IMR-90 (cell line): ENCODE results near the gene SKP2. TPM values are rescaled to one million over a fixed set of nuclear protein-coding genes. Genes with fewer than 3 reads are reported as not detected.

Source experiments
- ATAC-seq: fragments of 200-7000 bp; cut with Tn5 transposase; 2 replicates; pipeline ENCODE4 v1.9.1; 2020; ENCODE audit warnings: low read depth, mild to moderate bottlenecking, moderate library complexity
- BruUV-seq: library from RNA; stranded (reverse); fragments of 400-500 nt; replicated peaks from 2 replicates; lab custom pipeline; 2021; lab: Mats Ljungman, UMichigan
- CTCF ChIA-PET: fragments of 300-600 bp; formaldehyde crosslinking; extraction: SDS; loops from one replicate; lab custom pipeline; 2021; ENCODE audit warnings: antibody characterized with exemption; lab: Yijun Ruan, JAX
- POLR2A ChIA-PET: fragments of 300-600 bp; sonication (Branson Sonifier 250); formaldehyde crosslinking; loops from one replicate; lab custom pipeline; 2022; ENCODE audit warnings: antibody characterized with exemption; ENCODE audit not compliant: unreplicated experiment; lab: Charles Lee
- DNase-seq: peaks from one replicate; pipeline ENCODE4 v3.0.0; 2013
- H2AFZ ChIP-seq: replicated peaks from 2 replicates; pipeline ENCODE3; 2013; ENCODE audit warnings: low read length, mild to moderate bottlenecking; ENCODE audit not compliant: poor library complexity
- H2AK5ac ChIP-seq: 2 replicates; pipeline ENCODE4 v1.6.1; 2013; ENCODE audit warnings: low read depth, low read length, inconsistent platforms
- H2AK9ac ChIP-seq: replicated peaks from 2 replicates; pipeline ENCODE3; 2013; ENCODE audit warnings: mild to moderate bottlenecking, low read depth, low read length, moderate library complexity; ENCODE audit not compliant: poor library complexity
- H2BK120ac ChIP-seq: 2 replicates; pipeline ENCODE4 v1.6.1; 2013; ENCODE audit warnings: low read depth, low read length, inconsistent platforms
- H2BK15ac ChIP-seq: 3 replicates; pipeline ENCODE4 v1.6.1; 2013; ENCODE audit warnings: low read depth, low read length, inconsistent platforms
- H2BK20ac ChIP-seq: 2 replicates; pipeline ENCODE4 v1.6.1; 2013; ENCODE audit warnings: low read depth, mild to moderate bottlenecking, inconsistent platforms, low read length, moderate library complexity
- H2BK5ac ChIP-seq: 2 replicates; pipeline ENCODE4 v1.6.1; 2013; ENCODE audit warnings: mild to moderate bottlenecking, low read depth, low read length, inconsistent platforms; ENCODE audit not compliant: poor library complexity, severe bottlenecking
- H3K14ac ChIP-seq: replicated peaks from 2 replicates; pipeline ENCODE4 v1.6.1; 2013; ENCODE audit warnings: low read depth, low read length, inconsistent platforms
- H3K18ac ChIP-seq: 2 replicates; pipeline ENCODE4 v1.6.1; 2013; ENCODE audit warnings: low read depth, low read length, control low read depth
- H3K23ac ChIP-seq: 2 replicates; pipeline ENCODE4 v1.6.1; 2013; ENCODE audit warnings: low read depth, low read length, inconsistent platforms
- H3K27ac ChIP-seq: 2 replicates; pipeline ENCODE4 v1.5.1; 2013; ENCODE audit warnings: mild to moderate bottlenecking, control low read depth, low read length; ENCODE audit not compliant: insufficient read depth
- H3K27me3 ChIP-seq: 2 replicates; pipeline ENCODE4 v1.6.1; 2013; ENCODE audit warnings: low read length; ENCODE audit not compliant: control insufficient read depth, insufficient read depth
- H3K36me3 ChIP-seq: 2 replicates; pipeline ENCODE4 v1.6.1; 2013; ENCODE audit warnings: low read length, mixed read lengths; ENCODE audit not compliant: control insufficient read depth, insufficient read depth
- H3K4ac ChIP-seq: 2 replicates; pipeline ENCODE4 v1.6.1; 2013; ENCODE audit warnings: low read depth, low read length, inconsistent platforms
- H3K4me1 ChIP-seq: 2 replicates; pipeline ENCODE4 v1.6.1; 2013; ENCODE audit warnings: low read length, mixed read lengths; ENCODE audit not compliant: control insufficient read depth, insufficient read depth
- H3K4me2 ChIP-seq: 2 replicates; pipeline ENCODE4 v1.6.1; 2013; ENCODE audit warnings: low read depth, mild to moderate bottlenecking, control low read depth, low read length, moderate library complexity
- H3K4me3 ChIP-seq: 2 replicates; pipeline ENCODE4 v1.5.1; 2013; ENCODE audit warnings: low read depth, mild to moderate bottlenecking, control low read depth, low read length, moderate library complexity; ENCODE audit not compliant: insufficient read depth
- H3K56ac ChIP-seq: 2 replicates; pipeline ENCODE4 v1.6.1; 2013; ENCODE audit warnings: low read length, inconsistent platforms; ENCODE audit not compliant: insufficient read depth; ENCODE audit errors: extremely low read depth
- H3K79me1 ChIP-seq, 2 experiments: 2 replicates each; pipeline ENCODE4 v1.6.1; 2013; ENCODE audit warnings: low read length in 2 of 2, inconsistent platforms in 1 of 2, low read depth in 1 of 2
- H3K9ac ChIP-seq: 2 replicates; pipeline ENCODE4 v1.6.1; 2013; ENCODE audit warnings: low read depth, low read length, control low read depth
- H3K9me1 ChIP-seq: 2 replicates; pipeline ENCODE4 v1.6.1; 2013; ENCODE audit warnings: low read length, inconsistent platforms; ENCODE audit not compliant: insufficient read depth
- H3K9me3 ChIP-seq: 2 replicates; pipeline ENCODE4 v1.6.1; 2013; ENCODE audit warnings: low read length; ENCODE audit not compliant: control insufficient read depth, insufficient read depth
- H4K20me1 ChIP-seq: 2 replicates; pipeline ENCODE4 v1.6.1; 2013; ENCODE audit warnings: low read length, inconsistent platforms; ENCODE audit not compliant: insufficient read depth
- H4K5ac ChIP-seq: 2 replicates; pipeline ENCODE4 v1.6.1; 2013; ENCODE audit warnings: mild to moderate bottlenecking, low read depth, low read length, control low read depth
- H4K8ac ChIP-seq, 2 experiments: 2 replicates each; pipeline ENCODE4 v1.6.1; 2013; ENCODE audit warnings: low read depth in 2 of 2, low read length in 2 of 2, control low read depth in 1 of 2, inconsistent platforms in 1 of 2
- H4K91ac ChIP-seq: 2 replicates; pipeline ENCODE4 v1.6.1; 2013; ENCODE audit warnings: low read depth, low read length, inconsistent platforms; ENCODE audit not compliant: insufficient read depth
- CEBPB ChIP-seq: IDR thresholded peaks from 2 replicates; pipeline ENCODE4 v1.6.1; 2012; ENCODE audit warnings: low read depth, low read length, improper control_type of control experiment
- CTCF ChIP-seq: conservative IDR thresholded peaks from 2 replicates; pipeline ENCODE4 v1.5.1; 2012; ENCODE audit warnings: mild to moderate bottlenecking, low read depth, low read length, improper control_type of control experiment
- MXI1 ChIP-seq: IDR thresholded peaks from 2 replicates; pipeline ENCODE4 v1.6.1; 2012; ENCODE audit warnings: low read depth, mild to moderate bottlenecking, low read length, moderate library complexity, borderline replicate concordance
- POLR2A ChIP-seq: IDR thresholded peaks from 2 replicates; pipeline ENCODE4 v1.6.1; 2012; ENCODE audit warnings: mild to moderate bottlenecking, low read depth, low read length
- RAD21 ChIP-seq: IDR thresholded peaks from 2 replicates; pipeline ENCODE4 v1.6.1; 2012; ENCODE audit warnings: low read length, improper control_type of control experiment
- RCOR1 ChIP-seq: IDR thresholded peaks from 2 replicates; pipeline ENCODE4 v1.6.1; 2012; ENCODE audit warnings: mild to moderate bottlenecking, low read length, improper control_type of control experiment; ENCODE audit not compliant: insufficient replicate concordance
- WGBS, 2 experiments: methylation state at CpG; one replicate each; pipeline versions ENCODE4 v1.1.5 to v1.1.7; 2013; ENCODE audit warnings: missing lambda C conversion rate in 2 of 2; ENCODE audit not compliant: insufficient read length in 1 of 2; ENCODE audit errors: extremely low coverage in 2 of 2; 5-methylcytosine and 5-hydroxymethylcytosine counted together
- dilution Hi-C: fragments of 300-500 bp; cut with HindIII; formaldehyde crosslinking; loops from one replicate; pipeline ENCODE4 v1.14.3; 2018; ENCODE audit warnings: low sequenced_read_pairs; ENCODE audit not compliant: unreplicated experiment
- in situ Hi-C: fragments of 300-500 bp; cut with MboI; formaldehyde crosslinking; loops from 3 replicates; pipeline ENCODE4 v1.14.3; 2019; ENCODE audit warnings: low sequenced_read_pairs, inconsistent platforms, mixed read lengths
- intact Hi-C: fragments of 100-400 bp; cut with micrococcal nuclease; formaldehyde crosslinking; loops from 2 replicates; pipeline ENCODE4 v1.10.0; 2022
- polyA plus RNA-seq, 3 experiments: library from polyadenylated mRNA; depleted of rRNA; stranded (reverse); fragments of >200 nt; gene quantifications; 2 replicates each; pipeline ENCODE4 v1.2.3, GENCODE V29; 2012; ENCODE audit warnings: low replicate concordance in 1 of 3
- total RNA-seq: library from RNA; depleted of rRNA; stranded (reverse); fragments of >200 nt; gene quantifications from 2 replicates; pipeline ENCODE4 v1.2.3, GENCODE V29; 2012

The SKP2 gene
- total and polyA plus RNA-seq, 2 of the 4 experiments (the other 2 are of a cell fraction), result 23.3 to 92.1 TPM

GRCh38 chr5:36172599-36172998, 20.7 kb downstream of the SKP2 start:
- intact Hi-C loops, result loop anchor here (10.0 kb wide), 2 partner anchors 222 to 522 kb away; no protein-coding TSS in a partner anchor
- no CpG with 5 or more reads among the region's 1 CpG for WGBS, 2 experiments
- Histone ChIP-seq H3K27me3 (no peaks in the 10 kb centered on the region), H3K9me1 (peaks cover 5% of the 10 kb centered on the region; the same call in 1 of the 2 replicates), H3K36me3 (peaks cover 36% of the 10 kb centered on the region), H4K8ac (no peak overlapping the region), H2AK5ac (no peak overlapping the region), H4K91ac (no peak overlapping the region), H3K4me1 (0 out of 2 replicates have a peak, but pooled peaks cover 5% of the 10 kb centered on the region), H4K5ac (no peak overlapping the region), H3K27ac (no peak overlapping the region), H3K79me1 (peaks cover 13 to 16% of the 10 kb centered on the region in 2 experiments; a peak in 2 of 4 replicates), H3K18ac (no peak overlapping the region), H3K14ac (no peak overlapping the region), H3K4me2 (no peak overlapping the region), H3K9me3 (no peaks in the 10 kb centered on the region), H3K9ac (no peak overlapping the region), H2BK120ac (no peak overlapping the region), H3K23ac (no peak overlapping the region), H2AK9ac (no peak overlapping the region), H2AFZ (no peak overlapping the region), H3K4ac (no peak overlapping the region), H2BK5ac (no peak overlapping the region), H2BK20ac (no peak overlapping the region), H3K56ac (no peak overlapping the region), H4K20me1 (no peaks in the 10 kb centered on the region), H3K4me3 (no peak overlapping the region), H2BK15ac (no peak overlapping the region)
- POLR2A ChIA-PET, result no interaction called here
- dilution Hi-C loops, result no loop called here
- in situ Hi-C loops, result loop anchor here (10.0 kb wide), 1 partner anchor 132 kb away; the partner anchor contains the start of gene RANBP3L
- TF ChIP-seq MXI1 (no peak), CTCF (no peak), POLR2A (no peak), CEBPB (no peak), RCOR1 (no peak), RAD21 (no peak)
- BruUV-seq, result no TSS peak
- CTCF ChIA-PET, result no interaction called here
- ATAC-seq (no peak), DNase-seq (no peak)
